Glomerular endothelial cell (primary cell): ENCODE results near the gene IMMP1L. TPM values are rescaled to one million over a fixed set of nuclear protein-coding genes. Genes with fewer than 3 reads are reported as not detected.

Experiments
- DNase-seq: peaks from one replicate; pipeline ENCODE4 v3.0.0-alpha.2; 2011; ENCODE audit warnings: low read depth, low spot score; ENCODE audit errors: extremely low read depth
- total RNA-seq: library from RNA; depleted of rRNA; stranded (reverse); fragments of >200 nt; gene quantifications from 2 replicates; pipeline ENCODE4 v1.2.3, GENCODE V29; 2015

IMMP1L gene
- total RNA-seq, 1 donor from 2014 or later, result 6.0 TPM

- DNase-seq, result no peak
These were observed 31.7 kb downstream of the IMMP1L start for GRCh38 chr11:31477528-31478222.

- DNase-seq, result no peak
These were observed 35.3 kb downstream of the IMMP1L start for GRCh38 chr11:31474083-31474482.

- DNase-seq, result no peak
These were observed 45.0 kb downstream of the IMMP1L start for GRCh38 chr11:31464436-31464835.

DNA sequence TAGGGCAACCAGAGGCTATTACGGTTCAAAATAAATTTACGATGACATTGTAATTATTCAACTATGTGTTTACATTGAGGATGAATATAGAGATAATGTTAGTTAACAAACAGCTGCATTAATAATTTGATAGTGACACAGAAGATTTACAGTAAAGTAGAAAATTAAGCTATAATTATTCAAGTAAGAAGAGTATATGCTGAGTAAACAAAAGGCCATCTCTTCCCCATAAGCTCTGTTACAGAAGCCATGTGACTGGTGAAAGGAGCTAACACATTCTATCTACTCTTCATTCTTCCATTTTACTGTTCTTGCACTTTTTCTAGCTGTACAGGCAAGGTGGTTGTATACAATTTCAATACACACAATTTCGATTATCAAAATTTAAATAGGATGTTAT is 54.2 kb downstream of the IMMP1L start:
- DNase-seq, result no peak

GRCh38 chr11:31450841-31451240 is 58.6 kb downstream of the IMMP1L start:
- DNase-seq, result no peak

DNA sequence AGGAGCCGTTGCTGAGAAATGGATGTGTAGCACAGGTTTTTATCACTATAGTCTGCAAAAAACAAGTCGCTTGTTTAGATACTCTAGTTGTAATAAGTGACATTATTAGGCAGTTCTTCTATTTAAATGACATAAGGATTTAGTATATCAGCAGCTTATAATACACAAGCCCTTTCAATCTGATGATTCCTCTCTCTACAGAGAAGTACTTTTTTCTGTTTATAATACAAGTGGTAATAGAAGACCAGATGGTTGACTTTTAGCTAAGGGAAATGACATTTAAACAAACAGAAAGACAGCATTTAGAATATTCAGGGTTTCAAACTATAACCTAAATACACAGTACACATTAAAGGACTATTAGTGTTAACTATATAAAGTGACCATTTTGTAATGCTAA is 60.4 kb downstream of the IMMP1L start:
- no peak for DNase-seq

DNA sequence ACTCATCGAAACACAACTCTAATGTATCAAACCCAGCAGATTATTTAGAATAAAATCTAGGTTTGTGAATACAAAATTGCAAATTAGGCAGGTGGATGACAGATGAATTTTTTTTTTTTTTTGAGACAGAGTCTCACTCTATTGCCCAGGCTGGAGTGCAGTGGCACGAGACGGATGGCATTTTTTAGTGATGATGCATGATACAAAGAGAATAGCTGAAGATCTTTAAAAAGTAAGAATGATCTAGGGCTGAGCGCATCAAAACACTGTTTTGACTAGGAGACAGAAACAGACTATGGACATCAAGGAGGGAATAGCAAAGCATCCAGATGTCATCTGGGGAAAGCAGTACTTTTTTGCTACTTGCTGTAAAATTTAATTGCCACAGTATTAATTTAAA is 63.8 kb downstream of the IMMP1L start:
- DNase-seq, result no peak

DNA sequence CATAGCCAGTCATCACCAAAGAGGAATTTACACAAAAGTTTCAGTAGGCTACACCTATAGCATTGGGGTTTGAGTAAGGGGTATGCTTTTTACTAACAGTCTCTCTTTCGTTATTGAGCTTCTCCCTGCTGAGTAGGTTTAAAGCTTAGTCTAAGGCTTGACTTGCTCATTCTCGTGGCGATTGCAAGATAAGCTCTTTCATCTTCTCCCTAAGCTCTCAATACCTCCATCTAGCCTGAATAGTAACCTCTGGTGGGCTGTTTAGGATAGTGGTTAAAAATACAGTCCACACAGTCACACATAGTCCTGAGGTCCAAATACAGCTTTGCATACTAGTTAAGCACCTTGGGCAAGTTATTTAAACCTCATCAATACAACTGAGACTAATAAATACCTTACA is 65.6 kb downstream of the IMMP1L start:
- DNase-seq, result no peak

DNA sequence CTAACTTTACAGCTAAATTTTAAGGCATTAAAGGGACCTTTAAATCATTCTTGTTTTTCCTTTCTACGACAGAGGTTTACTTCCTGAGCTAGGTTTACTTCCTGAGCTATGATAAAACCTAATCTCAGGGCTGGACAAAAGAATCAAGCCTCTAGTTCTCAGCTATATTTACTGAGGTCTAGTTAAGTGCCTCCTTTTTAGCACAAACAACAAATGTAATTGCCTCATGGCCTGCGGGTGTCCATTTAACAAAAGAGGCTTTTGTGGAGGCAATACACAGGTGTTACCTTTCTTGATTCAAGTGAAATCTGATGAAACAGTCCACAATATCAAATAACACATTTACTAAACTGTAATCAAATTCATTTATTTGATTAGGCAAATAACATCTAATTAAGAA is 67.3 kb downstream of the IMMP1L start:
- DNase-seq, result no peak

DNA sequence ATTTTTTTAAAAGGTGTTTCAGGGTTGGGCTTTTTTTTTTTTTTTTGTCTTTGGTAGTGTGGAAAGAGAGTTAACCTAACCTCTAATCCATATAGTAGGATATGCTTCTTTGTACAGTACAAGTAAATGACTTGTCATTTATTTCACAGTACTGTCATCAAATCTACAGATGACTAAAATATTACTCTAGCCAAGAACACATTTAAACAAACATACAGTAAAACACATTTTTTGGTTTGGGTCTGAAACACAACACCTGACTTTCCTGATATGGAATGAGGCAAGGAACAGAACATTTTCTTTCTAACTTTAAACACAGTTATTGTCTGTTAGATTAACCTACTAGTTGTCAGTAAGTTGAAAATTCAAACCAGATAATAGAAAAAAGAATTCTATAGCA is 68.1 kb downstream of the IMMP1L start:
- DNase-seq, result no peak

DNA sequence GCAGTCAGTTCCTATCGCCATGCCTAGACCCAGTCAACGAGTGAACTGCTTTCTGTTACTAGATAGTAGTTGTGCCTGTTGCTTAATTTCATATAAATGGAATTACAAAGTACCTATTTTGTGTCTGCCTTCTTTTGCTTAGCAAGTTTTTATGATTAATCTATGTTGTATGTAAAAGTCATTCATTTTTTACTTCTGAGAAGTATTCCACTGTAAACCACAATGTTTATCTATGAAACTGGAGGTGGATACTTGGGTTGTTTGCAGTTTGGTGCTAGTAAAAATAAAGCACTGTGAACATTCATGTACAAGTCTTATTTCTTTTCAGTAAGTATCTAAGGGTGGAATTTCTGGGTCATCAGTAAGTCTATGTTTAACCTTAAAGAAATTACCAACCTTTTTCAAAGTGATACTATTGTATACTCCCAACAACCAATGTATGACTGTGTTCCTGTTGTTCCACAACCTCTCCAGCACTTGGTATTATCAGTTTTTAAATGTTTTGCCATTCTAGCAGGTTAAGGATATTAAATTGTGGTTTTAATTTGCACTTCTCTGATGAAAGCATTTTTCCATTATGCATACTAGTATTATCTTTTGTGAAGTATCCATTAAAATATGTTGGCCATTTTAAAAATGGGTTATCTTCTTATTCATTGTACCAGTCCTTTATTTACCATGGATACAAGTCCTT is 71.5 kb downstream of the IMMP1L start:
- no peak for DNase-seq

DNA sequence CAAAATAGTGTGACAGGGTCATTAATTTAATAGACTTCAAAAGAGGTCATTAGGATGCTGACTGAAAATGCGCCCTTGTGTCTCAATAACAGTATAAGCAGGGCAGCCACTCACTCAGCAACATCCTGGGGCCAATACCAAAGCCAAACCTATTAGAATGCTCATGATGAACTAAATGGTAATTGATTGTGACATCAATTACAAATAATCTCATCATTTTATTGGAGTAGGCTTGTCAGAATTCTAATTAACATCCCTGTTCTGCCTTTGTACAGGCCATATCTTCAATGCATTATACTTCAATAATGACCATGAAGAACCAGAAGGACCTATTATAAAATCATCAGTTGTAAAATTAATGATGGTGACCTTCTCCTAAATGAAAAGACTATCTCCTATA is 75.6 kb downstream of the IMMP1L start:
- no peak for DNase-seq

DNA sequence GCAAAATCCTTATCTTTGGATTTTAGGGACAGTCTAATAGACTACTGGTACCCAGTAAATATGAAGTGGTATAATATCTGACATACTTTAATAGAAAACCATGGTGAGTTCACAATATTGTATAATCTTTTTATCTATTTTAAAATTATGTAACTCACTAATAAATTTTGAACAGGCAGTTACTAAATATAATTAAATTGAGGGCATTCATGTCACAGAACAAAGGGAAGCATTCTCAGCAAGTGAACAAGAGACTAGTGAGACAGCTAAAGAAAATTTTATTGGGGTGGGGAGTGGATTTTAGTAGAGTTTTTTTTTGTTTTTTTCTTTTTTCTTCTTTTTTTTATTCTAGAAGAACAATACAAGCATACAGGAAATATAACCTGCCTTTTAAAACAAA is 84.8 kb downstream of the IMMP1L start:
- DNase-seq, result no peak

DNA sequence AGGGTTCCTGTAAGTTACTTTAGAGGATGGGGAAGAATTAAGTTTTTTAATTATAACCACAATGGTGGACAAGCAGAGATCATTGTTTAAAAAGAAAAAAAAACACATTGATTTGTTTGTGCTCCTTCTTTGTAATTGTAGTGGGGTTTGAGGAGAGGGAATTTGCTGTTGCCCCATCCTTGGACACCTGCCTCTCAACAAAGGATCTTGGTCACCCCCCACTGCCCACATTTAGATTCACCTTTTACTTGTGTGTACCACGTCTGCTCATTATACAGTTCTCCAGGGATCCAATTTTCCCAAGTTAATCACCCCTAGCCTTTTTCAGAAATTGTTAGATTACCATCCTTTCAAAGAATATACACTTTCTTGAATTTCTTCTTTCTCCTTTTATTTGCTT is 86.7 kb downstream of the IMMP1L start:
- DNase-seq, result no peak

DNA sequence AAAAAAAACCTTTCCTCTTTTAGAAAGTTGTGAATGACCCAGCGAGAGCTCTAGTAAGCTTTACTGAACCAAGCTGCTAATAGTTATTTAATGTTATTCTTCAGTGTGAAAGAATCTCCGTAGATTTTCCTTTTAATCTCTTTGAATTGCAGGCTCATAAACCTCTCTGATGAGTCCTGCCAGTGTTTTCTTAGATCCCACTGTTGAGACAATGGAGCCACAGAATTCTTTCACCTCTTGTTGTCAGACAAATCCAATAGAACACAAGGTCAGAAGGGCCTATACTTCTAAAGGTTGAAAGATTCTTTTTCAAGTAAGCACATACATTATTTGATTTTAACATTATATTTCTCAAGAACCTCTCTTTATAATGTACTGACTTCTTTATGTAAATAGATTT is 87.6 kb downstream of the IMMP1L start:
- DNase-seq, result no peak

DNA sequence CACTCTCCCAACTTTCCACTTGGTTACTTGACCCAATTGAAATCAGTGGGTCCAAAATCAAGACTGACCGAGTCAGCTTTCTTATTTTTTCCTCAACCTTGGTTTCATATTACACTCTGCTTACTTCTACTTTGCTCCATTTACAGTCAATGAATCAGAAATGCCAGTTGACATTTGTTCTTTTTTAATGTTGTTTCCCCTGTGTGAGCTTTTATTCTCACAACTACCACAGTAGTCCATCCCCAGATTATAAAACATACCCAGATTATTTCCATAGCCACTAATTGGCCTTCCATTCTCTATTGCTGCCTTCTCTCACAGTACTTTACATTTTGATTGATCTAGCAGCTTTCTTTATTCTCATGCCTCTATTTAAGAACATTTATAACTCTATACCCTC is 89.8 kb downstream of the IMMP1L start:
- DNase-seq, result no peak

DNA sequence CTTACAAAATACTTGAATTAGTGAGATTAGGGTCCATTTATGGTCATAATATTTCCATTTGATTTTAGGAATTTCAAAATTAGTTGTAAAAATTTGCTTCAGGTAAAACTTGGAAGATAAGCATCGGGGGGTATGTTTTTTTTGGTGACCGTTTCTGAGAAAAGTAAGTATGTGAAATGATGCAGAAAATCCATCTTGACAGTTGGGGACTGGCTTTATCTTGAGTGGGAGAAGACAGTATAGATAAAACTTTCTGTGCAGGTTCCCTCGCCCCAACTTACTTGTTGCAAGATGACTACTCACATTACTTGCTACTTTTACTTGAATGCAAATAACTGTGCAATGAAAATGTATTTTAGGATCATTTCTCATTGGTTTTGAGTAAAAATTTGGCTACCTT is 90.3 kb downstream of the IMMP1L start:
- no peak for DNase-seq

GRCh38 chr11:31417816-31418215 is 91.6 kb downstream of the IMMP1L start:
- DNase-seq, result no peak

- DNase-seq, result no peak
These were observed 92.1 kb downstream of the IMMP1L start for GRCh38 chr11:31417357-31417756.

DNA sequence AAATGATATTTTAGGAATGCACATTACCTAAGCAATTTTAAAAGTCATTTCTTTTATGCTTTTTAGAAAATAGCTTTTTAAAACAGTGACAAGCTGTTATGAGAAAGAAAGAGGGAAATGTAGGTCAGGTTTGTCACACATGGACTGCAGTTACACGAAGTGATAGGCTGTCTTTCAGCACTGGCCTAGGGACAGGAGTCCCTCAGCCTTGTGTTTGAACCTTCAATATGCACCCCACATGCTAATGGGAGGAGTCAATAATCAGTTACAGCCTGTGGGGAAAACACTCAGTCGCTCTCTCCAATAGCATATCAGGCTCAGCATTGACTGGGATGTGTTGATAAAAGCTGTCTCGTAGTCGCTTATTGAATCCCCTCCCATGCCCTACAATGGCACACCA is 94.0 kb downstream of the IMMP1L start:
- DNase-seq, result no peak

- DNase-seq, result no peak
These were observed 95.1 kb downstream of the IMMP1L start for GRCh38 chr11:31414338-31414737.

DNA sequence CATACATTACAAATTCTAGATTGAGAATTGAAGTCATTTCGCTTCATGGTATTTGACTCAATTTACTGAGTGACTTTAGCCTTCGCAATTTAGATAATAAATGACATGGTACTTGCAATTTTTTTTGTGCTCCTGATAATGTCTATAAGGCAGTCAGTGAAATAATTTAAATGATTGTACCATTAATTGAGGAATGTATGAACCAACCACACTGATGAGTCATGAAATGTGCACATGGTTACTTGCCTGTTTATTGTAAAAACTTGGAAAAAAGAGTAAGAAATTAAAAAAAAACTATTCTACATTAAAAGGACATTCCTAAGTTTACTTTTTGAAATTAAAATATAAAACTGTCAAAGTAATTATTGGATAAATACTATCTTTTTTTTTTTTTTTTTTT is 96.5 kb downstream of the IMMP1L start:
- no peak for DNase-seq

GRCh38 chr11:31408201-31408600 is 101.2 kb downstream of the IMMP1L start:
- no peak for DNase-seq
